ENCODE data around the gene RNGTT. TPM values are rescaled to one million over a fixed set of nuclear protein-coding genes. Genes with fewer than 3 reads are reported as not detected.
"Not testable (repeated sequence)": the region's sequence is repeated elsewhere in the genome, so short reads cannot be mapped to it uniquely, and the experiment has no call there.

The RNGTT gene
- total RNA-seq, 1 donor: 24.9 TPM

DNA sequence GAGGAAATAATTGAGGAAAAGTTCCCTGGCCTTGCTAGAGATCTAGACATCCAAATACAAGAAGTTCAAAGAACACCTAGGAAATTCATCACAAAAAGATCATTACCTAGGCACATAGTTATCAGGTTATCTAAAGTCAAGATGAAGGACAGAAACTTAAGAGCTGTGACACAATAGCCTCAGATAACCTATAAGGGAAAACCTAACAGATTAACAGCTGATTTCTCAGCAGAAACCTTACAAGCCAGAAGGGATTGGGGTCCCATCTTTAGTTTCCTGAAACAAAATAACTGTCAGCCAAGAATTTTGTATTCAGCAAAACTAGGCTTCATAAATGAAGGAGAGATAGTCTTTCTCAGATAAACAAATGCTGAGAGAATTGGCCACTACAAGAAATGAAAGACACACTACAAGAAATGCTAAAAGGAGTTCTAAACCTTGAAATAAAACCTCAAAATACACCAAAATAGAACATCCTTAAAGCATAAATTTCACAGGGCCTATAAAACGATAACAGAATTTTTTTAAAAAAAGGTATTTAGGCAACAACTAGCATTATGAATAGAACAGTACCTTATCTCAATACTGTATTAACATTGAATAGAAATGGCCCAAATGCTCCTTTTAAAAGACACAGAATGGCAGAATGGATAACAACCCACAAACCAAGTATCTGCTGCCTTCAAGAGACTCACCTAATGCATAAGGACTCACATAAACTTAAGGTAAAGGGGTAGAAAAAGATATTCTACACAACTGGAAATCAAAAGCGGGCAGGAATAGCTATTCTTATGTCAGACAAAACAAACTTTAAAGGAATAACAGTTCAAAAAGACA is 9.7 kb downstream of the RNGTT start:
- no peak overlapping the region for H3K4me3 ChIP-seq (ENCODE audit: low read depth, low read length)
- DNase-seq (ENCODE audit: low read depth): no peak
- TF ChIP-seq, protein P1, sequence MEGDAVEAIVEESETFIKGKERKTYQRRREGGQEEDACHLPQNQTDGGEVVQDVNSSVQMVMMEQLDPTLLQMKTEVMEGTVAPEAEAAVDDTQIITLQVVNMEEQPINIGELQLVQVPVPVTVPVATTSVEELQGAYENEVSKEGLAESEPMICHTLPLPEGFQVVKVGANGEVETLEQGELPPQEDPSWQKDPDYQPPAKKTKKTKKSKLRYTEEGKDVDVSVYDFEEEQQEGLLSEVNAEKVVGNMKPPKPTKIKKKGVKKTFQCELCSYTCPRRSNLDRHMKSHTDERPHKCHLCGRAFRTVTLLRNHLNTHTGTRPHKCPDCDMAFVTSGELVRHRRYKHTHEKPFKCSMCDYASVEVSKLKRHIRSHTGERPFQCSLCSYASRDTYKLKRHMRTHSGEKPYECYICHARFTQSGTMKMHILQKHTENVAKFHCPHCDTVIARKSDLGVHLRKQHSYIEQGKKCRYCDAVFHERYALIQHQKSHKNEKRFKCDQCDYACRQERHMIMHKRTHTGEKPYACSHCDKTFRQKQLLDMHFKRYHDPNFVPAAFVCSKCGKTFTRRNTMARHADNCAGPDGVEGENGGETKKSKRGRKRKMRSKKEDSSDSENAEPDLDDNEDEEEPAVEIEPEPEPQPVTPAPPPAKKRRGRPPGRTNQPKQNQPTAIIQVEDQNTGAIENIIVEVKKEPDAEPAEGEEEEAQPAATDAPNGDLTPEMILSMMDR (IDR thresholded peaks at IDR 0.05; ENCODE audit: insufficient read depth, low read length): no peak

DNA sequence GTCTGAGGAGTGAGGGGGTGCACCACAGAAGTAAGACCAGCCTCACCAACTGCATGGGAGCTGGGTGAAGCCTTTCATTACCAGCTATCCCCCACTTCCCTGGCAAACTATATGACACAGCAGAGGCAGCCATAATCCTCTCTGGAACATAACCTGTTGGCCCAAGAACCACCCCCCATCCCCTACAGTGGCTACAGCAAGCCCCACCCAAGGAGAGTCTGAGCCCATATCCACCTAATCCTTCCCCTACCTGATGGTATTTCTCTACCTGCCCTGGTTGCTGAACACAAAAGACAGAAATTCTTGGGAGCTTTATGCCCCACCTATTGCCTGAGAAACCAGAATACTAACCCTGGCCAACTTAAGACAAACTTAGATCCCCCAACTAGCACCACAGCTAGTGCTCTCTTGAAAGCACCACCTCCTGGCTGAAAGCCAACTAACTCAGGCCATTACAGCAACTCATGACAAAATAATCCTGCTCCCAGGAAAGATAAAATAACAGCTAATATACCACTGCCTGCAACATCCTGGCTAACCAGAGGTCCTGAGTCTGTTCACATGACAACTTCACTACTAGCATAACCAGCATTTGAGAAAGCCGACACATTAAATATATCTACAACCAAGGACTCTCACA is 11.2 kb downstream of the RNGTT start:
- no peak overlapping the region for H3K4me3 ChIP-seq (ENCODE audit: low read depth, low read length)
- DNase-seq (ENCODE audit: low read depth): peak; percentile 13
- TF ChIP-seq, protein P1 (IDR thresholded peaks at IDR 0.05; ENCODE audit: insufficient read depth, low read length): no peak

DNA sequence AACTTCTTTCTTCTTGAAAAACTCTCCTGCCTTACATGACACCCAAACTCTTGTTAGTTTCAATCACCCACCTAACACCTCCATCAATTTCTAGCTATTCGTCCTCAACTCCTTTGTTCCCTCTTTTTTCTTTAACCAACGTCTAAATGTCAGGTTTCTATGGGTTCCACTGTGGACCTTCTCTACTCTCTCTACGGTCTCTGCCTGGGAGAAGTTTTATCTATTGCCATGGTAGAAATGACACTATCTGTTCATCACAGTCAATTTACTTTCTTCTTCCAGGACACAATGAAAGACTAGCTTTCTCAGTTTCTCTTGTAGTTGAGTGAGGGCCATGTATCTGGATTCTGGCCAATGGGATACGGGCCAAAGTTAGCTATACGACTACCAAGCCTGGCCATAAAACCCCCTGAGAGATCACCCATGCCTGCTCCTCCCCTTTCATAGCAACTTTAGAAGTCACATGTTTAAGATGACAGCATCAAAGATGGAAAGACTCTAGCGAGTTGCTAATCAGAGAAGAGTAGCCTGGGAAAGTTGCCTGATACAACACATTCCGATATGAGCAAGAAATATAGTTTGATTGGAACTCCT is 17.9 kb downstream of the RNGTT start:
- DNase-seq (ENCODE audit: low read depth): peak; percentile 35
- no peak overlapping the region for H3K4me3 ChIP-seq (ENCODE audit: low read depth, low read length)
- TF ChIP-seq, protein P1 (IDR thresholded peaks at IDR 0.05; ENCODE audit: insufficient read depth, low read length): no peak

DNA sequence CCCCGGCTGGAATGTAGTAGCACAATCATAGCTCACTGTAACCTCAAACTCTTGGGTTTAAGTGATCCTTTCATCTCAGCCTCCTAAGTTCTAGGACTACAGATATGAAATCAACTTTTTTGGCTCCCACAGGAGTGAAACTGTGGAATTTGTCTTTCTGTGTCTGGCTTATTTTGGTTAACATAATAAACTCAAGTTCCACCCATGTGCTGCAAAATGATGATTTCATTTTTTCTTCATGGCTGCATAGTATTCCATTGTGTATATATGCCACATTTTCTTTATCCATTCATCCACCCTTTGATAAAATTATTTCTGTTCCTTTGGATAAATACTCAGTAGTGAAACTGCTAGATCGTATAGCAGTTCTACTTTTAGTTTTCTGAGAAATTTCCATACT is 29.9 kb downstream of the RNGTT start:
- no peak overlapping the region for H3K4me3 ChIP-seq (ENCODE audit: low read depth, low read length)
- DNase-seq (ENCODE audit: low read depth): no peak
- TF ChIP-seq, protein P1 (IDR thresholded peaks at IDR 0.05; ENCODE audit: insufficient read depth, low read length): no peak

DNA sequence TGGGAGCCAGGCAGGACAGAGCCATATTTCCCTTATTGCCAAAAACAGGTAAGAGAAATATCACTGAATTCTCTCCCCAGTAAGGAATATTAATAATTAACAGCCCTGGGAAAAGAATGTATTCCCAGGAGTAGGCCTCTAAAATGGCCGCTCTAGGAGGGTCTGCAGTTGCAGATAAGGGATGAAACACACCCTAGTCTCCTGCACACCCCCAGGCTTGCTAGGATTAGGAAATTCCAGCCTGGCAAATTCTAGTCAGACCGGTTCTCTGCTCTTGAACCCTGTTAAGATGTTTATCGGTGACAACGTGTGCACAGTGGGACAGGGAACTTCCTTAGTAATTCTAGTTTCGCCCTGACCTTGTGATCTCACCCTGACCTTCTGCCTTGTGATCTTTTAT is 31.4 kb downstream of the RNGTT start:
- H3K4me3 ChIP-seq (ENCODE audit: low read depth, low read length); DNase-seq (ENCODE audit: low read depth): not testable (repeated sequence)

DNA sequence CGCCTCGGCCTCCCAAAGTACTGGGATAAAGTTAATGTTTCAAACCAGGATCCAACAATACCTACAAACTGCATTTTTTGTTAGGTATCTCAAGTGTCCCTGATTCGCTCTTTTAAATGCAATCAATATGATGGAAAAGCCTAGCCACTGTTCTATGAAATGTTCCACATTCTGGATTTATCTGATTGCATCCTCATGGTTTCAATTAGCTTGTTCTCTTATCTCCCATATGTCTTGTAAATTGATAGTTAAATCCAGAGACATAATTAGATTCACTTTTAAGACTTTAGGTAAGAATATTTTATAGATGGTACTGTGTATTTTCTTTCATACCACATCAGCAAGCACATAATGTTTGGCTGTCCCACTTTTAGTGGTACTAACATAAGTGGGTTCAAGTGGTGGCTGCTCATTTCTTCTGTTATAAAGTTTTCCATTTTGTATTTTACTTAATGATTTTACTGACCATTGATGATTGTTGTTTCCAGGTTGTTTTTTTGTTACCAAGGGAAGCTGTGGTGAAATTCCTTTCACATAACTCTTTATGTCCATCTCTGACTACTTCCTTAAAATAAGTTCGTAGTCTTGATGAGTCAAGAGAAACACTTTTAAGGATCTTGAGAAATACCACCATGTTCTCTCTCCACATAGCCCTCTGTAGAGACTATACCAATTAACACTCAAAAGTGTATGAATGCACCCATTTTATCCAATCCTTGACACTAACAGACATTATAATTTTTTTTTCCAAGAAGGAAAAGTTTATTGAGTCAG is 40.5 kb downstream of the RNGTT start:
- TF ChIP-seq, protein P1 (IDR thresholded peaks at IDR 0.05; ENCODE audit: insufficient read depth, low read length): no peak
- DNase-seq (ENCODE audit: low read depth): no peak
- no peak overlapping the region for H3K4me3 ChIP-seq (ENCODE audit: low read depth, low read length)

Data from fibroblast of the aortic adventitia (primary cell).